ENCODE measurements around the gene HPSE2. TPM values are rescaled to one million over a fixed set of nuclear protein-coding genes. Genes with fewer than 3 reads are reported as not detected.

The HPSE2 gene
- total and polyA plus RNA-seq, 4 donors = 0.05 TPM; not detected in 3

- no peak for TF ChIP-seq ATF3 (IDR thresholded peaks at IDR 0.05)
- Histone ChIP-seq H3K36me3 (ENCODE audit: control insufficient read depth in 4 of 4, insufficient read depth in 3 of 4, low read depth in 1 of 4, low read length in 3 of 4) (no peaks in the 10 kb centered on the region), H3K4me3 (ENCODE audit: low read depth in 1 of 3, low read length in 3 of 3) (no peak overlapping the region), H3K27me3 (ENCODE audit: control insufficient read depth in 4 of 4, insufficient read depth in 4 of 4, low read length in 3 of 4) (no peaks in the 10 kb centered on the region), H3K4me1 (ENCODE audit: control insufficient read depth in 4 of 4, insufficient read depth in 4 of 4, low read length in 3 of 4) (no peaks in the 10 kb centered on the region), H3K9me3 (ENCODE audit: control insufficient read depth in 4 of 4, low read length in 3 of 4) (no peaks in the 10 kb centered on the region), H3K9ac (ENCODE audit: low read depth in 1 of 2, low read length in 2 of 2) (no peak overlapping the region), H3K27ac (ENCODE audit: low read depth in 1 of 2, low read length in 2 of 2) (no peak overlapping the region)
- no peak for DNase-seq (ENCODE audit: low spot score)
- 67% methylated on average over 1 of the region's 1 CpG for WGBS
Measured at GRCh38 chr10:99124376-99124775, 111.3 kb downstream of the HPSE2 start.

DNA sequence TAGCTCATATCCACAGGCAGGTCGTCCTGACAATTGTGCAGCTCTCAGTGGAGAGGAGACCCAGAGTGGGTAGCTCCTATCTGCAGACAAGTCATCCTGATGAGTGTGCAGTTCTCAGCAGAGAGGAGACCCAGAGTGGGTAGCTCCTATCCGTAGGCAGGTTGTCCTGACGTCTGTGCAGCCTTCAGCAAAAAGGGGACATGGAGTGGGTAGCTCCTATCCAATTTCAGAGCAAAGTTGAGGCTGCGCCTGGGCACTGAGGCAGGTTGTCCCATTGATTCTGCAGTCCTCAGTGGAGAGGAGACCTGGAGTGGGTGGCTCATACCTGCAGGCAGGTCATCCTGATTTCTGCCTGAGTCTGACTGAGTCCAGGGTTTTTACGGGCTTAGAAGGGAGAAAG is 111.8 kb downstream of the HPSE2 start:
- H3K27me3 ChIP-seq (ENCODE audit: control insufficient read depth in 4 of 4, insufficient read depth in 4 of 4, low read length in 3 of 4) = no peaks in the 10 kb centered on the region

More for the DNA sequence above, 111.8 kb downstream of the HPSE2 start:
- 77% methylated on average over 5 of the region's 5 CpGs for WGBS
- no peaks in the 10 kb centered on the region for H3K4me1 ChIP-seq (ENCODE audit: control insufficient read depth in 4 of 4, insufficient read depth in 4 of 4, low read length in 3 of 4)
- no peak for DNase-seq (ENCODE audit: low spot score)
- H3K9ac ChIP-seq (ENCODE audit: low read depth in 1 of 2, low read length in 2 of 2) = no peak overlapping the region
- no peak overlapping the region for H3K27ac ChIP-seq (ENCODE audit: low read depth in 1 of 2, low read length in 2 of 2)
- no peaks in the 10 kb centered on the region for H3K36me3 ChIP-seq (ENCODE audit: control insufficient read depth in 4 of 4, insufficient read depth in 3 of 4, low read depth in 1 of 4, low read length in 3 of 4)
- no peak overlapping the region for H3K4me3 ChIP-seq (ENCODE audit: low read depth in 1 of 3, low read length in 3 of 3)
- no peaks in the 10 kb centered on the region for H3K9me3 ChIP-seq (ENCODE audit: control insufficient read depth in 4 of 4, low read length in 3 of 4)
- TF ChIP-seq CTCF (IDR thresholded peaks at IDR 0.05; ENCODE audit: low read depth, low read length, missing input control) (no peak), ATF3 (IDR thresholded peaks at IDR 0.05) (no peak), YY1 (IDR thresholded peaks at IDR 0.05) (no peak), GABPA (IDR thresholded peaks at IDR 0.05 in 1 of 2, conservative IDR thresholded peaks at IDR 0.05 in 1 of 2) (no peak), FOXA2 (IDR thresholded peaks at IDR 0.05) (no peak), FOXA1 (IDR thresholded peaks at IDR 0.05) (no peak), SP1 (IDR thresholded peaks at IDR 0.05) (no peak), NR2F2 (IDR thresholded peaks at IDR 0.05) (no peak), EGR1 (IDR thresholded peaks at IDR 0.05; ENCODE audit: low read depth in 2 of 2) (no peak), RAD21 (IDR thresholded peaks at IDR 0.05) (no peak), RXRA (IDR thresholded peaks at IDR 0.05) (no peak), TAF1 (conservative IDR thresholded peaks at IDR 0.05) (no peak), HNF4A (conservative IDR thresholded peaks at IDR 0.05) (no peak), HNF4G (IDR thresholded peaks at IDR 0.05) (no peak), JUND (IDR thresholded peaks at IDR 0.05) (no peak)
- TF ChIP-seq, protein P1, sequence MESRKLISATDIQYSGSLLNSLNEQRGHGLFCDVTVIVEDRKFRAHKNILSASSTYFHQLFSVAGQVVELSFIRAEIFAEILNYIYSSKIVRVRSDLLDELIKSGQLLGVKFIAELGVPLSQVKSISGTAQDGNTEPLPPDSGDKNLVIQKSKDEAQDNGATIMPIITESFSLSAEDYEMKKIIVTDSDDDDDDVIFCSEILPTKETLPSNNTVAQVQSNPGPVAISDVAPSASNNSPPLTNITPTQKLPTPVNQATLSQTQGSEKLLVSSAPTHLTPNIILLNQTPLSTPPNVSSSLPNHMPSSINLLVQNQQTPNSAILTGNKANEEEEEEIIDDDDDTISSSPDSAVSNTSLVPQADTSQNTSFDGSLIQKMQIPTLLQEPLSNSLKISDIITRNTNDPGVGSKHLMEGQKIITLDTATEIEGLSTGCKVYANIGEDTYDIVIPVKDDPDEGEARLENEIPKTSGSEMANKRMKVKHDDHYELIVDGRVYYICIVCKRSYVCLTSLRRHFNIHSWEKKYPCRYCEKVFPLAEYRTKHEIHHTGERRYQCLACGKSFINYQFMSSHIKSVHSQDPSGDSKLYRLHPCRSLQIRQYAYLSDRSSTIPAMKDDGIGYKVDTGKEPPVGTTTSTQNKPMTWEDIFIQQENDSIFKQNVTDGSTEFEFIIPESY (IDR thresholded peaks at IDR 0.05) = no peak
- TF ChIP-seq, protein P2, sequence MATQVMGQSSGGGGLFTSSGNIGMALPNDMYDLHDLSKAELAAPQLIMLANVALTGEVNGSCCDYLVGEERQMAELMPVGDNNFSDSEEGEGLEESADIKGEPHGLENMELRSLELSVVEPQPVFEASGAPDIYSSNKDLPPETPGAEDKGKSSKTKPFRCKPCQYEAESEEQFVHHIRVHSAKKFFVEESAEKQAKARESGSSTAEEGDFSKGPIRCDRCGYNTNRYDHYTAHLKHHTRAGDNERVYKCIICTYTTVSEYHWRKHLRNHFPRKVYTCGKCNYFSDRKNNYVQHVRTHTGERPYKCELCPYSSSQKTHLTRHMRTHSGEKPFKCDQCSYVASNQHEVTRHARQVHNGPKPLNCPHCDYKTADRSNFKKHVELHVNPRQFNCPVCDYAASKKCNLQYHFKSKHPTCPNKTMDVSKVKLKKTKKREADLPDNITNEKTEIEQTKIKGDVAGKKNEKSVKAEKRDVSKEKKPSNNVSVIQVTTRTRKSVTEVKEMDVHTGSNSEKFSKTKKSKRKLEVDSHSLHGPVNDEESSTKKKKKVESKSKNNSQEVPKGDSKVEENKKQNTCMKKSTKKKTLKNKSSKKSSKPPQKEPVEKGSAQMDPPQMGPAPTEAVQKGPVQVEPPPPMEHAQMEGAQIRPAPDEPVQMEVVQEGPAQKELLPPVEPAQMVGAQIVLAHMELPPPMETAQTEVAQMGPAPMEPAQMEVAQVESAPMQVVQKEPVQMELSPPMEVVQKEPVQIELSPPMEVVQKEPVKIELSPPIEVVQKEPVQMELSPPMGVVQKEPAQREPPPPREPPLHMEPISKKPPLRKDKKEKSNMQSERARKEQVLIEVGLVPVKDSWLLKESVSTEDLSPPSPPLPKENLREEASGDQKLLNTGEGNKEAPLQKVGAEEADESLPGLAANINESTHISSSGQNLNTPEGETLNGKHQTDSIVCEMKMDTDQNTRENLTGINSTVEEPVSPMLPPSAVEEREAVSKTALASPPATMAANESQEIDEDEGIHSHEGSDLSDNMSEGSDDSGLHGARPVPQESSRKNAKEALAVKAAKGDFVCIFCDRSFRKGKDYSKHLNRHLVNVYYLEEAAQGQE (IDR thresholded peaks at IDR 0.05) = no peak
- TF ChIP-seq, protein P3, sequence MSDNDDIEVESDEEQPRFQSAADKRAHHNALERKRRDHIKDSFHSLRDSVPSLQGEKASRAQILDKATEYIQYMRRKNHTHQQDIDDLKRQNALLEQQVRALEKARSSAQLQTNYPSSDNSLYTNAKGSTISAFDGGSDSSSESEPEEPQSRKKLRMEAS (IDR thresholded peaks at IDR 0.05) = no peak
